Stimulated activated CD4-positive, alpha-beta T cell treated with anti-CD3 and anti-CD28 coated beads, Interleukin-4, amount 100 ng/mL, for 48 hours (primary cell): ENCODE data around the gene RHOT1.
A peak's percentile ranks its signal among the peaks of the same experiment; 100 is the strongest.
"Not testable (repeated sequence)": the region's sequence is repeated elsewhere in the genome, so short reads cannot be mapped to it uniquely, and the experiment has no call there.

ENCODE experiments used
- DNase-seq, 2 donors: peaks; one replicate each; pipeline ENCODE4 v3.0.0-alpha.2; 2020; ENCODE audit warnings: low read depth in 2 of 2

Gene RHOT1

DNA sequence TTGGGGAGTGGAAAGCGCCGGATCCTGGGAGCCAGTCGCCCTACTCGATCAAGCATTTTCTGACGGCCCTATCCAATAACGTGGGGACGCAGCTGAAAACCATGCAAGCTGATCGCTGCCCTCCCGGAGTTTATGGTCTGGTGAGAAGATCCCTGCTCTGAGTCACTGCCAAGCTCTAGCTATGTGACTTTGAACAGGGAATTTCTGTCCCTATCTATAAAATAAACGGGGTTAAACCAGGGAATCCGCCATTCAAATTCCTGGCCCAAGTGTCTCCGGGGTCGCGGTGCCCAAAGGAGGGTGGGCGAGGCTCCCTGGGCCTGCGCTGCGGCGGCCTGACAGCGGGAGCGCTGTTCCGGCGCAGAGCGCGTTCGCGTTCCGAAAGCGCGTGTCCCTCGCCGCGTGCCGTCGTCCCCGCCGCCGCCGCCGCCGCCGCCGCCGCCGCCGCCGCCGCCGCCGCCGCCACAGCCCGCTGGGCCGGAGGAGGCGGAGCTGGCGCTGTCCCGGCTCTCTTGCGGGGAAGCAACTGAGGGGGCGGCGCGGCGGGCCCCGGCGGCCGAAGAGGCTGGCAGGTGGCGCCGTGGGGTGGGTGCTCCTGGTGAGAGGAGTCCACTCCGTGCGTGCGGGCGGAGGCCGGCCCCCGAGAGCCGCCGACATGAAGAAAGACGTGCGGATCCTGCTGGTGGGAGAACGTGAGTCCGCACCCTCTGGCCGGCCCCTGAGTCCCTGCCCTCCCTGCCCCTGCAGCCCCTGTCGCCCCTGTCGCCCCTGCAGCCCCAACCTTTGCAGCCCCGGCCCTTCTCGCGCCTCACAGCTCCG is at the start of gene RHOT1:
TSS of gene RHOT1 (plus strand) at position 465 of the 819 bp plus-strand sequence. CDS start at position 656, 191 bp downstream.
- peak; percentile 61 to 71 for DNase-seq

DNA sequence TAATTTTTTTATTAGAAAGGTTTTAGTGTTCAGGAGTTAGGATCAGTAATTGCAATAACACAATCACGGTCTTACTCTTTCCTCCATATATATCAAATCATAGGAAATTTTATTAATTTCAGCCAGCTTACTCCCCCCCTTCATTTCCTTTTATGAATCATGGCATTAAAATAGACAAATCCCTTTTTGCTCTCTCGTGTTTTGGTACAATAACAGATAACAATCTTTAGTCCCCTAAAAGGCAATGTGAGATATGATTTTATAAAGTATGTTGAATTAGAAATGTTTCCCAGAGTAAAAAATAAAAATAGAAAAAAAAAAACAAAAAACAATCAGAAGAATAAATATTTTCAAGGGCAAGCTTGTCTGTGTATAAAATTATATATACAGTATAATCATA is 42.6 kb upstream of the RHOT1 start:
- DNase-seq, result no peak

DNA sequence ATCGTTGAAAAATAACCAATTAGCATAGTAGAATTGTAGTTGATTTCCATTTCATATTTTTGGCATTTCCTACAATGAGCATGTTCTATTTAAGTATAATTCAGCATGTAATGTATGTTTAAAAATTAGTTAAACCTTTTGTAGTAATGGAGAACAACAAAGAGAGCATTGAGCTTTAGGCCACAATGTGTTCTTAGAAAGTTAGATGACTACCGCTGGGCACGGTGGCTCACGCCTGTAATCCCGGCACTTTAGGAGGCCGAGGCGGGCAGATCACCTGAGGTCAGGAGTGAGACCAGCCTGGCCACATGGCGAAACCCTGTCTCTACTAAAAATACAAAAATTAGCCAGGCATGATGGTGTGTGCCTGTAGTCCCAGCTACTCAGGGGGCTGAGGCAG is 42.0 kb upstream of the RHOT1 start:
- not testable (repeated sequence) for DNase-seq

DNA sequence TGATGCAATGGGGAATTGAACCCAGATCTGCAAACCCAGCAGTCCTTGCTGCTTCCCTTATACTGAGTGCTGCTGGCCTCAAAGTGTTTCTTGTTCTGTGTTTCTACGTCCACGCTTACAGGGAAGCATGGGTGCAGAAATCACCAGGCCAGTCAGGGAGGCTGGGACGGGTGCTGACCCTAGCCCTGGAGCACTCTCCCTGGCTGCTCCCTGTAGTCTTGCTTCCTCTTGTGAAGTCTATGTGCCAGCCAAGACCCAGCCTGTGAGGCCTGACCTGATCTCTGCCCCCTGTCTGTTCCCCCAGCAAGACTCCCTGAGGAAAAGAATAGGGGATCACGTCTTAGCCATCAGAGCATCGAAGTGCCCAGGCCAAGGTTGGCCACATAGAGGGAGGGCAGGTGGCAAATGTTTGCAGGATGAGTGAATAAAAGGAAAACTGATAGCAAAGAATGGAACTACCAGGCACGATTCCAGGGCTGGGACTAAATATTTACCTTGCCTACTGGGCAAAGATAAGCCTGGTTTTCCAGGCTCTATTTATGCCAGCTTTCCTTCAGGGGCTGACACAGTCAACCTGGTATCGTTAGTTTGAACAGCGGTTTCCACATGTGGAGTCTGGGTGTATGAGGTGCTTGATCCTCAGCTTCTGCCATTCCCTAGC is 41.2 kb upstream of the RHOT1 start:
- DNase-seq, result no peak

DNA sequence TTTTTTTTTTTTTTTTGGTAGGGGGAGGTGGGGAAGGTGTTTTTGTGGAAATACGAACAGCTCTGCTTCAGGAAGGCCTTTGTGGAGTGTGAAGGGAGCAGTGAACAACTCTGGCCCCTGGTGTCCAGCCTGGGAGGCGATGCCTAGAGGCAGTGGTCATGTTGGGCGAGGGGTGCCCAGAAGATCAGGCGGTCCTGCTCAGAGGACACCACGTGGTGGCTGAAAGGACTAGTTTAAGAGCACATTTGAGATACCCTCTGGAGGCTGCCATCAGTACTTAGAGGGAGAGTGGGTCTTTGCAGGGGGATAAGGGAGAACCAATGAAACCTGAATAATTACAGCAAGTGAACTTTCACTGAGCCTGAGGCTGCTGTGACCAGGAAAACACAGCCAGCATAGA is 40.1 kb upstream of the RHOT1 start:
- no peak for DNase-seq

DNA sequence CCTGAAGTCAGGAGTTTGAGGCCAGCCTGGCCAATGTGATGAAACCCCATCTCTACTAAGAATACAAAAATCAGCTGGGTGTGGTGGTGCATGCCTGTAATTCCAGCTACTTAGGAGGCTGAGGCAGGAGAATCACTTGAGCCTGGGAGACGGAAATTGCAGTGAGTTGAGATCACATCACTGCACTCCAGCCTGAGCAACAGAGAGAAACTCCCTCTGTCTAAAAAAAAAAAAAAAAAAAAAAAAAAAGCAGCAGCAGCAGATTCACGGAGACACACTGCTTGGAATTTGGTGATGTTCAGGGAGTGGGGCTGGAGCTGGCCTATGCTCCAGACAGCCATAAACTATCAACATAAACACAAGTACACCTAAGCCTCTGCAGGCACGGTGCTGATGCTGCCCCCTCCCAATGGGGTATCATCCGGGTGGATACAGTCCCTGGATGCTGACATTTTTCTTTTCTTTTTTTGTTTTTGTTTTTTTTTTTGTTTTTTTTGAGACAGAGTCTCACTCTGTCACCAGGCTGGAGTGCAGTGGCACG is 39.6 kb upstream of the RHOT1 start:
- DNase-seq, result no peak

DNA sequence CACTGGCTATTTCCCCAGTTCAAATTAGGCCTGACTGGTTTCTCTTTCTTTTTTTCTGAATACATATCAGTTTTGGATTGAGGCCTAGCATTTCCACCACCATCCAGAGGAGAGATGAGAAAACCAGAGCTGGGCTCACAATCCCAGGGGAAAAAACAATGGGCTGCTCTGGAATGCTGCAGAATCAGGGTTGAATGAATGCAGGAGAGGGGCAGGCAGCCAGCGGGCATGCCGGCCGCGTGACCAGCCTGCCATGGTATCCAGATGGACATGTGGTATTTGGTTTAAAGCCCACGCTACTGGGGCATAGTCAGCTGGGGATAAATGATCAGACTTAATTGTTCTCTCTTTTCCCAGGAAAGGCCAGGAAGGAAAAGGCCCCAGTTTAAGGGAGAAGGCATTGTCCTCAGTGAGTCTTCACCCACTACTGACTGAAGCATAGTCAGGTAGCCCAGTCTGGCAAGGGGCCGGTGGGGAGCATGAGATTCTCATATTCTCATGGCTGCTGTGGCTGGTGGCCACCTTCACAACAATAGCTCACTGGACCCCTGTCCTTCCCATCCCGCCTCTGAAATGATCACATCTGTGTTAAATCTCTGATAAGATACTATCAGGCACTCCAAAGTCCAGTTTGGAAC is 38.7 kb upstream of the RHOT1 start:
- DNase-seq, result no peak

DNA sequence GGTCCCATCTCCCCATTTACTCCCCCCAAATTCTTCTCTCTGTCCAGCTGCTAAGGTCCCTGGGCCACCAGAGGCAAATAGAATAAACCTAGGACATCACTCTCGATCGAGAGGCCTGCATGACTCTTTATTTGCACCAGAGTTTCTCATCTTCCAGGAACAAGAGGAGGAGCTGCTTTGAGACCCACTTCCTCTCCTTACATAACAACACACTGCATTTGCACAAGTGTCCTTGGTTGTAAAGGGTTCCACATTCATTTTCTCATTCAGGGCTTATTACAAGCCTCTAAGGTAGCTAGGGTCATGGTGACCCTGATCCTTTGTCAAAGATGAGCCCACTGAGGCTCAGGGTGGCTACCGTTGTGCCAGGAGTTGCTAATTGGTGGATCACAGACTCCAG is 38.1 kb upstream of the RHOT1 start:
- DNase-seq, result no peak

DNA sequence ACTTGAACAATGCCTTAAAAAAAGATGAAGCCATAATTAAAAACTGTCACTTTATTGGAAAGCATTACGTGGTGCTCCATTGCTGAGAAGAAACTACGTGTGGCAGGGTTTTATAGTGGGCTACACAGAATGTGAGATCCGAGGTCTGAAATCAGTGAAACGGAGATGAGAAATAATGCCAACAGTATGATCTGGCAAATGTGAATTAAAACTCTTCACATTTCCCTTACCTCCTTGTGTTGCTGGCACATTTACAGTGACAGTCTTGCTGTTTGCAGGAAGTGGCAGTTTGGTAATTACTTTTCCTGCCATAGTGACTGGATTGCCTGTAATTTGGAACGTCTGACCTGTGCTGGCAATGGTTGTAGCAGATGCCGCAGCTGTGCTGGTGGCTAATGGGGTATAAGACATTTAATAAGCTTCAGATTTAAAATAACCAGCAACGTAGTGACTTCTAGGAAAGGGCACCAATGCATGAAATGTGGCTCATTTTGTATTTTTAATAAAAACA is 35.8 kb upstream of the RHOT1 start:
- not testable (repeated sequence) for DNase-seq

DNA sequence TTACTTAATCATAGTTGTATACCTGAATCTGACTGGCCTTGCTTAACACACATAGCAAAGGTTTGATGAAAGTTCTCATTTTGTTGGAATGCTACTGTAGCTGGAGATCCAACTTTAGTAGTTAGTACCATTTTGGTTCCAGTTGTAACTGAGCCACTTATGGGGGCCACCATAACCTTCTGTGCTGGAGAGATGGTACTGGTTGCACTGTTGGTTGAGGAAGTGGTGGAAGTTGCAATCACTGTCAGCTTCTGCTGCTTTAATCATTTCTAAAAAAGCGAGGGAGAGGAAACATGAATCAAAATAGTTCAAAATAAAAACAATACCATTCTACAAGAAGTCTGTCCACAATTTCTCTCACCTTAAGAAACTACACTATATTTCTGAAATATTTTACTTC is 35.1 kb upstream of the RHOT1 start:
- DNase-seq, result not testable (repeated sequence)

DNA sequence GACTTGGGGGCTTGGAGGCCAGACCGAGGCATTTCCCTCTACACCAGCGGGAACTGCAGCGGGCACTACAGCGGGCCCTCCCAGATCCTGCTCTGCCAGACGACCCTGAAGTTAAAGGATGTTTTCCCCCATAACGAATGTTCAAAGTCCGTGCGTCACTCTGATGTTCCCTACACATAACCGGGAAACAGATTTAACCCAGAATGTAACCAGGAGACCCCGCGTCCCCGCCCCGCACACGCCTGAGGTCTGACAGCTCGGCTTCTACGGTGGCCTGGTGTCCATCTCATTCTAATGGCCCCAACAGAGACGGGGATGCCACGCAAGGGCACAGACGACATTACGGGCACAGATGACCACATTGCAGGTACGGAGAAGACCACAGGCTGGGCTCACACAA is 31.7 kb upstream of the RHOT1 start:
- no peak for DNase-seq

DNA sequence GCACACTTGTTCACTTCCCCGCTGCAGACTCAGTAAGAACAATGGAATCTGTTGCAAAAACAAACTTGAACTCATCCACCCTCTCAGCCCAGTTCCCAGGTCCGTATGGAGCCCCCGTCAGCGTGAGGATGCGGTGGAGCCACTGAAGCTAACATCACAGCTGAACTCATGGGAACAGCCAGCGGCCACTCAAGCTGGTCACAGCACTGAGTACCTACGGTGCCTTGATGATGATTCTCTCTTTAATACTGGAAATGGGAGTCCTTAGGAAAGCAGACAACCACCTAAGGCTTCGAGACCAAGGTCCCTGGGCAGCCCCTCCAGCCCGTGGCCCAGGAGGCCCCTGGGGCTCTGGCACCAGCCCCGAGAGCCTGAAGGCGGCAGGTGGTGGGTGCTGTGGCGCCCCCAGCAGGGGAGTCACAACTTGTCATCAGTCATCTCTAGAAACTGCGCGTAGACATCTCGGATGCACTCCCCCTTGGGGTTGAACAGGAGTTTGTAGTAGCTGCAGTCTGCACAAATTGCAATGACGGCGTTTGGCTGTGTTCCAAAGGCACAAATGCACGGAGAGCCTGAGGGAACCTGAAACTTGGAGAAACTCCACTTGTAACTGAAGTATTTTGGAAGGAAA is 31.0 kb upstream of the RHOT1 start:
- DNase-seq, result peak in 1 of 2 donors; percentile 22

DNA sequence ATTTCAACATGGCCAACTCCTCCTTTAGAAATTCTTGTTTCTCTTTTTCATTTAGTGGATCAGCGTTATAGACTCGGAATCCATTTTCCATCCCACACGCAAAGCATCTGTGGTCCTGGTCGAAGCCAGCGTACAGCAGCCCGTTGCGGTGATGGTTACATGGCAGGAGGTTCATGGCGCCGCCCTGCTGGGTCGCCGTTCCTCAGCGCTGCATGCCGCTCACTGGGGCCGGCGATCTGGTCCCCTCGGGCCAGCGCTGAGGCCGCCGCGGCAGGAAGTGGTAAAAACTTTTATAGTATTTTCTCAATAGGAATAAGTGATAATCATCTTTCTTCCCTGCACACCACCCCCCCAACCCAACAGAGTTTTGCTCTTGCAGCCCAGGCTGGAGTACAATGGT is 29.9 kb upstream of the RHOT1 start:
- DNase-seq, result no peak

DNA sequence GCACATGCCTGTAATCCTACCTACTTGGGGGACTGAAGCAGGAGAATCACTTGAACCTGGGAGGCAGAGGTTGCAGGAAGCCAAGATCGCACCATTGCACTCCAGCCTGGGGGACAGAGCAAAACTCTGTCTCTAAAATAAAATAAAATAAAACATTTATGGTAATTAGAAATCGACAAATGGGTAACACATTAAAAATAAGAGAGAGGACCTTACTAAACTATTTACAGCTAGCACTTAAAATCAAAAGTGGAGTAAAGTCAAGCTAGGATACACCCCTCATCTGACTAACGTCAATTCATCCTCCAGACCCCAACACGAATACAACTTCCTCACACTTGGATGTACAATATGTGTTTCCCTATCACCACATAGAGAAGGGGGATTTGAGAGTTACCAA is 27.8 kb upstream of the RHOT1 start:
- DNase-seq, result no peak

DNA sequence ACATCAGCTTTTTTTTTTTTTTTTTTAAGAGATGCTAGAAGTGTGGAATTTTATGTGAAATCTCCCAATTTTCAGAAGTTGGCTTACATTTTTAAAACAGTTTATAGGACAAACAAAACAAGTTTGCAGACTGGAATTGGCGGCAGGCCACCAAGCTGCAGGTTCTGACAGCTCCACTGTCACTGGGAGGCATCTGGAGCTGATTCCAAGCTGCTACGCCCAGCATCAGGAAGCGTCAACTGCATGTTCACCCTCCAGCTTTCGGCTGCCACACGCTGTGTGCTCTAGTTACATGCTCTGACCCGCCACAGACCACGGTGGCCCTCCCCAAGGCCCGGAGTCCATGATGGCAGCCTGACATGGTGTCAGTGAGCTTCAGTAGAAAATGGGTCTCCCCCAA is 26.8 kb upstream of the RHOT1 start:
- DNase-seq, result not testable (repeated sequence)

DNA sequence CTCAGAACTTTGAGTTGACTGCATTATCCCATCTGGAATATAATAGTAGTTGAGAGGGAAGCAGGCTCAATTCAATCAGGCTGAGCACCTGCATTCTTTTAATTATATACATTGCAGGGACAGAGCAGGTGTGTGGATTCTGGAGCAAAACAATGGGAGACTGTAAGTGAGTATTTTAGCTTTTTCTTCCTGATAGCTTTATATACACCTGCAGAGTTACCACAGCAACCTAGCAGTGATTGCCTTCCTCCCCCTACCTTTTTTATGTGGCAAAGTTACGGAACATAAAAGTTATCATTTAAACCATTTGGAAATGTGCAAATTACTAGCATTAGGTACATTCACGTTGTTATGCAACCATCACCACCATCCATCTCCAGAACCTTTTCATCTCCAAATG is 25.4 kb upstream of the RHOT1 start:
- no peak for DNase-seq

DNA sequence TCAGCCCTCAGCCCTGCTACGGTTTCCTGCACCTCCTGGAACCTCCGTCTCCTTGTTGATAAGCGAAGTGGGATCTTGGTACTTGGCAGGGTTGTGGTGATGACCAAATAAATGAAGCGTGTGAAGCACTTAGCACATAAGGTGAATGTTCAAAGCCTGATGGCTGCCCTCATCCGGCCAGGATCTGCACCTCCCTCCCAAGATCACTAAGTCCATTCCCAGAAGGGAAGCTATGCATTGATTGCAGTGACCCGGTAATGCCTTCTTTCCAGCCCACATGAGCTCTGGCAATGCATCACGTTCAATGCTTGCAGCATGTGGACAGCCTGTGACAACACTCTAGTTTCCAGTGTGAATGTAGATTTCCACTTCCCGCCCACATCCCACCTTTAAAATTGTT is 24.9 kb upstream of the RHOT1 start:
- no peak for DNase-seq

DNA sequence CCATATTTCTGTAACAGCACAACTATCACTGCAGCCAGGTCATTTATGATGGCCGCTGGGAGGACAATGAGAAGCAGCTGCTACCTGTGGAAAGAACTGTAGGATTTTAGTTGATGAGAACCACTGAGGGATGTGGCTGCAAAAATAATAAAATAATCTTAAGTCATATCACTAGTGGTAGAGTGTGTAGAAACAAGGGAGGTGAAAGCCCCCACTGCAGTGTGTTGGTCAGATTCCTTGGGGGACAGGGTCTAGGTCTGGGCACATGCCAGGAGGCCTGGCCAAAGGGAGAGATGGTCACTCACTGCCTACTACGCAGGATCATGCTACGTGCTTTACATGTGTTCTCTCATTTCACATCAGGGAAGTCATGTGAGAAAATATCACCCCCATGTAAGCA is 24.2 kb upstream of the RHOT1 start:
- DNase-seq, result not testable (repeated sequence)

DNA sequence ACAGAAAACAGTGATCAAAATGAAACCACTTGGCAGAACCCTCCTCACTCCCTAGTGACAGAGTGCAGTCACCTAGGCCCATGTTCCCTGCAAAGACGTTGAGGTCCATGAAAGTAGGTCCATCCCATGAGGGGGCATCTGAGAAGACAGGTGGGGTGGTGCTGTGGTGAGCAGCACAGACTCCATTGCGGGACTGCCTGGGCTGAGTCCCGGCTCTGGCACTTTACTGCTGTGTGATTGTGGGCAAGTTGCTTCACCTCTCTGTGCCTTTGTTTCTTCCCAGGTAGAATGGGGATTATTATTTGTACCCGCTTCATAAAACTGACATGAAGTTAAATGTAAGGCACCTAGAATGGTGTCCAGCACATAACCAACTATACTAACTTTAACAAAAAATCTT is 23.5 kb upstream of the RHOT1 start:
- no peak for DNase-seq

DNA sequence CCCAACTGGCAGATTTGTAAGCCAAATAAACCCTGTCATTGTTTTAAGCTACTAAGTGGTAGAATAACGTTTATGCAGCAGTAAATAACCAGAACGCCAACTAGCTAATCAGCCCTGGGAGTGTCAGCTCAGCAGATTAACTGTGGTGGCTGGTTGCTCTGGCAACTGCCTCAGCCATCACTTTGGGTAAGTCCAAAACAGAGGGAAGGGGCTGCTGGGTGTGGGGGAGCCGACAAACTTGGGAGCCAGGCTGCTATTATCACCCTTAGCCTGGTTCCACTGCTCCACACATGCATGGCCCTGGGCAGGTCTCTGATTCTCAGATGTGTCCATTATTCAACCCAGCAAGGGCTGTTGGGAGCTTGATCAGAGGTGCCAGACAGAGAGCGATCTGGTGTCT is 22.2 kb upstream of the RHOT1 start:
- no peak for DNase-seq

DNA sequence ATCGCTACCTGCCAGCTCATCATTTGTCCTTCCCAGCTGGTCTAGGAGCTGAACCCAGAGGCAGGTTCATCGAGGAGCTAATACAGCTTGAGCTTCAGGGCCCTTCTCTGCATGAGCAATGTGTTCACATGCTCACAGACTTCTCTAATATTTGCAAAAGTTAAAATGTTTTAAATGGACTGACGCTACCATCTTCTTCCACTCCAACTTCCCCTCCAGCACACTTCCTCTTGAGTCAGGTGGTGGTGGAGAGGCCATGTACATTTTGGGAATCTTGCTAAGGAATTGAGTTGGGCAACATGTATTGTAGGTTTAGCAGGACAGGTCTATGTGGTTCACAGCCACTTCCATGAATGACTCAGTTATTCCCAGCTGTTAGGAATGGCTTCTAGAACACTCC is 21.6 kb upstream of the RHOT1 start:
- DNase-seq, result no peak

DNA sequence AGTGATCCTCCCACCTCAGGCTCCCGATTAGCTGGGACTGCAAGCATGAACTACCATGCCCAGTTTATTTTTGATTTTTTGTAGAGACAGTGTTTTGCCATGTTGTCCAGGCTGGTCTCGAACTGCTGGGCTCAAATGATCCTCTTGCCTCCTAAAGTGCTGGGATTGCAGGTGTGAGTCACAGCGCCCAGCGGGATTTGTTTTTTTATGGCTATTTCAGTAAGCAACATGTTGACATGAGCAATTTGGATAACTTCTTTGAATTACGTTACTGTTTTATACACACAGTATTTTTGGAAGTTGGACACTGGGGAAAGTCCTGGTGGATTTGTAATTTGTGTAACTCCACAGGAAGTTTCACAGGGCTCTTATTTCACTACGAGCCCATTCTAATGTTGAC is 18.5 kb upstream of the RHOT1 start:
- no peak for DNase-seq
